AG09309 (cell line): ENCODE results near the gene ZNF629.

ENCODE experiments used
- DNase-seq: peaks from one replicate; pipeline ENCODE4 v3.0.0-alpha.2; 2010; ENCODE audit warnings: low read depth
- H3K4me3 ChIP-seq: 2 replicates; pipeline ENCODE4 v1.5.1; 2011; ENCODE audit warnings: mild to moderate bottlenecking, low read depth, low read length, moderate library complexity; ENCODE audit not compliant: control insufficient read depth
- CTCF ChIP-seq: IDR thresholded peaks from 2 replicates; pipeline ENCODE4 v1.5.1; 2011; ENCODE audit warnings: mild to moderate bottlenecking, low read depth, low read length, inconsistent platforms; ENCODE audit not compliant: insufficient read depth, control insufficient read depth; ENCODE audit errors: missing control alignments

ZNF629 gene

GRCh38 chr16:30761427-30761927 is 25.5 kb downstream of the ZNF629 start:
- H3K4me3 ChIP-seq = peak overlapping the region; percentile 94
- TF ChIP-seq CTCF = no peak
- DNase-seq = no peak

GRCh38 chr16:30760577-30761426 is 26.2 kb downstream of the ZNF629 start:
- DNase-seq = no peak
- TF ChIP-seq CTCF = no peak
- H3K4me3 ChIP-seq = peak overlapping the region; percentile 94

- DNase-seq = no peak
- no peak for TF ChIP-seq CTCF
- H3K4me3 ChIP-seq = no peak overlapping the region
Measured at GRCh38 chr16:30760001-30760559, 26.9 kb downstream of the ZNF629 start.

GRCh38 chr16:30758988-30759491 is 28.0 kb downstream of the ZNF629 start:
- TF ChIP-seq CTCF = no peak

GRCh38 chr16:30757316-30757715 is 29.7 kb downstream of the ZNF629 start:
- no peak overlapping the region for H3K4me3 ChIP-seq
- no peak for TF ChIP-seq CTCF
- DNase-seq = no peak

More at GRCh38 chr16:30758988-30759491, 28.0 kb downstream of the ZNF629 start:
- H3K4me3 ChIP-seq = no peak overlapping the region
- no peak for DNase-seq

- no peak overlapping the region for H3K4me3 ChIP-seq
- no peak for TF ChIP-seq CTCF
- DNase-seq = no peak
Measured at GRCh38 chr16:30756781-30757100, 30.3 kb downstream of the ZNF629 start.
